DLD1 (cell line): Measurements from ENCODE around the gene NOXA1.

Experiments used
- in situ Hi-C: cut with HindIII; loops from 2 replicates; pipeline ENCODE4 v1.10.0; 2017; ENCODE audit warnings: low sequenced_read_pairs

The NOXA1 gene

GRCh38 chr9:137423514-137424291, 510 bp downstream of the NOXA1 start:
- in situ Hi-C loops = no loop called here

GRCh38 chr9:137426018-137426681, 3.0 kb downstream of the NOXA1 start:
- in situ Hi-C loops = no loop called here

DNA sequence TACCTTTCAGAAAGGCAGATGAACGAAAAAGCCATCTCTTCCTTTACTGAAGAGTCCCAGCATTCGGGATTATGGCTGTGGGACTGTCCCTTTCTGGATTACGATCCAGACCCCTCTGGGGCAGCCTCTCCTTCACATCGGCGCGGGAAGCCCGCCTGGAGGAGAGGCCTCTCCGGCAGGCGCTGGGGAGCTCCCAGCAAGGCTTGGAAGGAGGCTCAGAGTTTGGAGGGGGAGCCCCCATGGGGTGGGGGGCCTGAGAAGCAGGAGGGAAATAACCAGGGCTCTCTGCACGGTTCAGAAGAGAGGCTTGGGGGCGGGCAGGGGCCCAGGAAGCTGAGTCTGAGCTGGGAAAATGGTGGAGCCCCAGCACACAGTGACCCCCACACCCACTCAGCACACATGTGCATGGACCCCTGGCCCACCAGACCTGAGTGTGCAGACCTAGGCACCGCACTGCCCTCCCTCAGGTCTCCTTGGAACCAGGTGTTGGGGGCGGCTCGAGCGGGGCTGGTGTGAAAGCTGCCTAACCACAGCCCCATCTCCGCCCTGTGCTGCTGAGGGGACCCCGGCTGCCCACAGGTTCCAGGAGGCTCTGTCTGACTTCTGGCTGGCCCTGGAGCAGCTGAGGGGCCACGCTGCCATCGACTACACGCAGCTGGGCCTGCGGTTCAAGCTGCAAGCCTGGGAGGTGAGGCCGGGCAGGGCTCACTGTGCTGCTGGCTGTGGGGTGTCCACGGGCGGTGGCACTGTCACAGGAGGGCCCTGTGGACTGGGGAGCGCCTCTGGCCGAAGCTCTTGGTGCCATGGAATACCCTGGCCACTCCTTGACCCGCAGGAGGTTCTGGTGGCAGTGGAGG, 4.5 kb downstream of the NOXA1 start:
- in situ Hi-C loops = no loop called here

DNA sequence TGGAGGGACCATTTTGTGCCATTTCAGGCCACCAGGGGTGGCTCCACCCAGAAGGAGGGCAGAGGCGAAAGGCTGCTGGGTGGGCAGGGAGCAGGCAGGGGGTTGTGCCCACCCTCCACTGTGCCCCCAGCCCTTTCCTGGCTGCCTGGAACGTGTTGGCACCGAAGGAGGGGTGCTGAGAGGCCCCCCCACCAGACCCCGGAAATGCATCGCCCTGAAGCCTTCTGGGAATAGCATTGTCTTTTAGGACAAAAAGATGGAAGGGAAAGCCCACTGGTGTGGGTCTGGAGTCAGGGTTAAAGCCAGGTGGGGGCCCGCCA, 5.1 kb downstream of the NOXA1 start:
- in situ Hi-C loops = no loop called here

- in situ Hi-C loops = no loop called here
These were observed 5.8 kb downstream of the NOXA1 start for GRCh38 chr9:137428841-137429545.

- in situ Hi-C loops = no loop called here
These were observed 6.3 kb downstream of the NOXA1 start for GRCh38 chr9:137429546-137429890.

GRCh38 chr9:137429974-137430722, 7.0 kb downstream of the NOXA1 start:
- in situ Hi-C loops = no loop called here

DNA sequence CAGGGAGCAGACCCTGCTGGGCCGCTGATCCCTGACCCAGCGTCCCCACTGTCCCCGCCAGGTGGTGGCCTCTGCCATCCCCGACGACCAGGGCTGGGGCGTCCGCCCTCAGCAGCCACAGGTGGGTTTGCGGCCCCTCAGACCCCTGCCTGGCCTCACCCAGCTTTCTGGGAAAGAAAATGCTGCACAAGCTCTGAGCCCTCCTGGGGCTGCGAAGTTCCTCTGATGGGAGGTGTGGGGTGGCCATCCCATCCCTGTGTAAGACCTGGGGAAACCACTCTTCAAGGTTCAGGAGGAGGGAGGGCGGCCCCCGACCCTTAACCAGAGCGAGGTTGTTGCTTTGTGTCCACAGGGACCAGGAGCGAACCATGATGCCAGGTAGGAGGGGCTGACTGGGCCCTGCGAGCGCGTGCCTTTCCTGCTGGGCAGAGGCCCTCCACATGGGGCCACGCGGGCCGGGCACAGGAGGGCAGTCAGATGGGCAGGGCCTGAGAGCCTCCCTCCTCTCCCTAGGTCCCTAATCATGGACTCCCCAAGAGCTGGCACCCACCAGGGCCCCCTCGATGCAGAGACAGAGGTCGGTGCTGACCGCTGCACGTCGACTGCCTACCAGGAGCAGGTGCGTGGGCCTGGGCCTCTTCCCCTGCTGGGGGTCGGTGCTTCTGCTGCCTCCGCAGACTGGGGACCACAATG, 7.7 kb downstream of the NOXA1 start:
- in situ Hi-C loops = no loop called here

GRCh38 chr9:137431416-137431931, 8.3 kb downstream of the NOXA1 start:
- in situ Hi-C loops = no loop called here

DNA sequence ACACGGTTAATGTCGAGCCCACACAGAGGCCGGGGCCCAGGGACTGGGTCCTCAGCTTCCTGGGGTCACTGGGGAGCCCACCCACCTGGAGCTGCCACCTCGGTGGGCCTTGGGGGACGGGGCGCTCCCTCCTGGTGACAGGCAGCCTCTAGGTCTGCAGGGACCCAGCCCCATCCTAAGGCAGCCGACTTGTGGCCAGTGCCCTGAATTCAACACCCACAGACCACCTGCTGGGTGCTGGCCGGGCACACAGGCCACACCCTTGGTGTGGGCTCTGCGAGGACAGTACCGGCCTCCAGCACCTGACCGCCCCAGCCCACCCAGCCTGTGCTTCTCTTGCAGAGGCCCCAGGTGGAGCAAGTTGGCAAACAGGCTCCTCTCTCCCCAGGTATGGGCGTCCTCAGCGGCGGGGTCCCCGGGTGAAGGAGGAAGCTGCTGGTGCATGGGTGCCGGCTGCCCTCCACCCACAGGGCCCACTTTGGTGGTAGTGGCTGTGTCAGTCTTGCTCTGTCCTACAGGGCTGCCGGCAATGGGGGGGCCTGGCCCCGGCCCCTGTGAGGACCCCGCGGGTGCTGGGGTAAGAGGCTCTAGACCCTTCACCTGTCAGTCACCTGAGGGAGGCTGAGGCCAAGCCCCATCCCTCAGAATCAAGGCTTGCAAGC, 9.6 kb downstream of the NOXA1 start:
- in situ Hi-C loops = no loop called here

DNA sequence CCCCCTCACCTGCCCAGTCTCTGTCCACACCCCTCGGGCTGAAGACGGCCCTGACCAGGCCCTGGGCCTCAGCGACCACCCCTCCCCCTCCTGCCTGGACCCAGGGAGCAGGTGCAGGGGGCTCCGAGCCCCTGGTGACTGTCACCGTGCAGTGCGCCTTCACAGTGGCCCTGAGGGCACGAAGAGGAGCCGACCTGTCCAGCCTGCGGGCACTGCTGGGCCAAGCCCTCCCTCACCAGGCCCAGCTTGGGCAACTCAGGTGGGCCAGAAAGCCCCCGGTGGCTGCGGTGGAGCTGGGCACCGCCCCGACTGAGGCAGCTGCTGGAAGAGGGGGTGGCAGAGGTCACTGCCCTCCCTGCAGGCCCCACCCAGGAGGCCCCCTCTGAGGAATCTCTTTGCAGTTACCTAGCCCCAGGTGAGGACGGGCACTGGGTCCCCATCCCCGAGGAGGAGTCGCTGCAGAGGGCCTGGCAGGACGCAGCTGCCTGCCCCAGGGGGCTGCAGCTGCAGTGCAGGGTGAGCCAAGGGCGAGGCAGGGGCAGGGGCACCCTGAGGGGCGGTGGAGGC, 10.2 kb downstream of the NOXA1 start:
- in situ Hi-C loops = no loop called here

GRCh38 chr9:137433916-137434431, 10.8 kb downstream of the NOXA1 start:
- in situ Hi-C loops = no loop called here

- in situ Hi-C loops = no loop called here
These were observed 11.5 kb downstream of the NOXA1 start for GRCh38 chr9:137434498-137435380.

GRCh38 chr9:137435381-137435891, 12.2 kb downstream of the NOXA1 start:
- in situ Hi-C loops = no loop called here

- in situ Hi-C loops = no loop called here
These were observed 13.0 kb downstream of the NOXA1 start for GRCh38 chr9:137435980-137436760.

- in situ Hi-C loops = no loop called here
These were observed 13.8 kb downstream of the NOXA1 start for GRCh38 chr9:137436761-137437600.
